NOMO-1 treated with dmso at 0.1 percent for 144 hours (cell line): ENCODE measurements around the gene MKLN1.
"Not testable (repeated sequence)": the region's sequence is repeated elsewhere in the genome, so short reads cannot be mapped to it uniquely, and the experiment has no call there.

ENCODE experiments used
- DNase-seq: peaks from one replicate; lab custom pipeline; 2025; ENCODE audit not compliant: unreplicated experiment; lab: John Stamatoyannopoulos, UW

MKLN1 gene

GRCh38 chr7:131455546-131455945 lies 127.9 kb downstream of the MKLN1 start:
- DNase-seq, result no peak

- DNase-seq, result no peak
Observed at GRCh38 chr7:131456338-131456737, 128.7 kb downstream of the MKLN1 start.

GRCh38 chr7:131459256-131459655 lies 131.6 kb downstream of the MKLN1 start:
- no peak for DNase-seq

- DNase-seq, result no peak
Observed at GRCh38 chr7:131462059-131462458, 134.4 kb downstream of the MKLN1 start.

GRCh38 chr7:131462715-131463114 lies 135.0 kb downstream of the MKLN1 start:
- DNase-seq, result not testable (repeated sequence)

GRCh38 chr7:131466735-131467365 lies 139.2 kb downstream of the MKLN1 start:
- DNase-seq, result no peak

GRCh38 chr7:131467788-131468187 lies 140.1 kb downstream of the MKLN1 start:
- no peak for DNase-seq

- no peak for DNase-seq
Observed at GRCh38 chr7:131471250-131472004, 143.8 kb downstream of the MKLN1 start.

- no peak for DNase-seq
Observed at GRCh38 chr7:131476740-131477139, 149.1 kb downstream of the MKLN1 start.

GRCh38 chr7:131480384-131481315 lies 153.0 kb downstream of the MKLN1 start:
- no peak for DNase-seq

GRCh38 chr7:131482800-131483199 lies 155.1 kb downstream of the MKLN1 start:
- no peak for DNase-seq

- DNase-seq, result no peak
Observed at GRCh38 chr7:131483586-131483985, 155.9 kb downstream of the MKLN1 start.

- DNase-seq, result no peak
Observed at GRCh38 chr7:131486346-131486745, 158.7 kb downstream of the MKLN1 start.

GRCh38 chr7:131487217-131487616 lies 159.5 kb downstream of the MKLN1 start:
- no peak for DNase-seq

GRCh38 chr7:131488361-131488760 lies 160.7 kb downstream of the MKLN1 start:
- DNase-seq, result no peak

- no peak for DNase-seq
Observed at GRCh38 chr7:131489196-131489595, 161.5 kb downstream of the MKLN1 start.

GRCh38 chr7:131489881-131490280 lies 162.2 kb downstream of the MKLN1 start:
- no peak for DNase-seq

- DNase-seq, result no peak
Observed at GRCh38 chr7:131493081-131493480, 165.4 kb downstream of the MKLN1 start.

GRCh38 chr7:131493581-131493980 lies 165.9 kb downstream of the MKLN1 start:
- no peak for DNase-seq

- DNase-seq, result no peak
Observed at GRCh38 chr7:131494182-131494581, 166.5 kb downstream of the MKLN1 start.

GRCh38 chr7:131495669-131496498 lies 168.2 kb downstream of the MKLN1 start:
- no peak for DNase-seq
